ENCODE data around the gene CEP85. TPM values are rescaled to one million over a fixed set of nuclear protein-coding genes. Genes with fewer than 3 reads are reported as not detected.

The CEP85 gene
- total RNA-seq, 2 experiments from 2014 or later: 42.0 to 56.3 TPM

- Mint-ChIP-seq H3K4me3 (no peak overlapping the region), H3K4me1 (peaks cover 53% of the 10 kb centered on the region), H3K9me3 (ENCODE audit: low read depth) (no peaks in the 10 kb centered on the region), H3K27me3 (no peaks in the 10 kb centered on the region), H3K27ac (peak overlapping the region; percentile 62), H3K36me3 (peaks cover 54% of the 10 kb centered on the region)
- ATAC-seq: no peak
- CTCF ChIA-PET: interaction anchor here (0.7 to 21.9 kb wide), 30 partner anchors 10 to 197 kb away, joined by 3 to 1010 read pairs (median 5); partner anchors contain the start of genes C1orf232, CD52, CEP85 and DHDDS
- no peak for DNase-seq
Observed at GRCh38 chr1:26274801-26275425, 40.9 kb downstream of the CEP85 start.

- H3K27me3 Mint-ChIP-seq: no peaks in the 10 kb centered on the region
- H3K9me3 Mint-ChIP-seq (ENCODE audit: low read depth): no peaks in the 10 kb centered on the region
- peak overlapping the region; percentile 39 for H3K4me3 Mint-ChIP-seq
- CTCF ChIA-PET: interaction anchor here (0.7 to 21.9 kb wide), 36 partner anchors 11 to 196 kb away, joined by 3 to 1010 read pairs (median 5); partner anchors contain the start of genes C1orf232, CD52, CEP85 and DHDDS
- peaks cover 53% of the 10 kb centered on the region for H3K4me1 Mint-ChIP-seq
- peak; percentile 66 for ATAC-seq
- H3K27ac Mint-ChIP-seq: peak overlapping the region; percentile 94
- DNase-seq: peak; percentile 84
- peaks cover 52% of the 10 kb centered on the region for H3K36me3 Mint-ChIP-seq
Observed at GRCh38 chr1:26275580-26276431, 41.8 kb downstream of the CEP85 start.

- no peak for ATAC-seq
- H3K4me3 Mint-ChIP-seq: peak overlapping the region; percentile 39
- H3K9me3 Mint-ChIP-seq (ENCODE audit: low read depth): no peaks in the 10 kb centered on the region
- H3K27ac Mint-ChIP-seq: peak overlapping the region; percentile 94
- peaks cover 54% of the 10 kb centered on the region for H3K36me3 Mint-ChIP-seq
- CTCF ChIA-PET: interaction anchor here (0.7 to 21.9 kb wide), 29 partner anchors 11 to 156 kb away, joined by 3 to 1010 read pairs (median 5); partner anchors contain the start of genes C1orf232, CD52, CEP85 and DHDDS
- H3K4me1 Mint-ChIP-seq: peaks cover 58% of the 10 kb centered on the region
- no peaks in the 10 kb centered on the region for H3K27me3 Mint-ChIP-seq
- DNase-seq: no peak
Observed at GRCh38 chr1:26276432-26276838, 42.4 kb downstream of the CEP85 start.

- ATAC-seq: no peak
- H3K27me3 Mint-ChIP-seq: no peaks in the 10 kb centered on the region
- DNase-seq: no peak
- H3K4me3 Mint-ChIP-seq: no peak overlapping the region
- peak overlapping the region; percentile 94 for H3K27ac Mint-ChIP-seq
- CTCF ChIA-PET: interaction anchor here (0.8 to 21.9 kb wide), 16 partner anchors 10 to 139 kb away, joined by 3 to 1010 read pairs (median 8); partner anchors contain the start of genes CD52, CEP85, UBXN11 and ZNF593
- H3K4me1 Mint-ChIP-seq: peaks cover 67% of the 10 kb centered on the region
- peaks cover 56% of the 10 kb centered on the region for H3K36me3 Mint-ChIP-seq
- no peaks in the 10 kb centered on the region for H3K9me3 Mint-ChIP-seq (ENCODE audit: low read depth)
Observed at GRCh38 chr1:26277261-26277661, 43.3 kb downstream of the CEP85 start.

GRCh38 chr1:26277719-26278118 lies 43.7 kb downstream of the CEP85 start:
- peaks cover 59% of the 10 kb centered on the region for H3K36me3 Mint-ChIP-seq
- no peaks in the 10 kb centered on the region for H3K9me3 Mint-ChIP-seq (ENCODE audit: low read depth)
- H3K27ac Mint-ChIP-seq: peak overlapping the region; percentile 86
- CTCF ChIA-PET: interaction anchor here (0.8 to 21.9 kb wide), 13 partner anchors 10 to 139 kb away, joined by 3 to 1010 read pairs (median 8); partner anchors contain the start of genes CD52, CEP85, UBXN11 and ZNF593
- ATAC-seq (no peak), DNase-seq (no peak)
- H3K4me1 Mint-ChIP-seq: peaks cover 71% of the 10 kb centered on the region
- no peak overlapping the region for H3K4me3 Mint-ChIP-seq
- no peaks in the 10 kb centered on the region for H3K27me3 Mint-ChIP-seq

- DNase-seq (no peak), ATAC-seq (no peak)
- H3K4me1 Mint-ChIP-seq: peaks cover 77% of the 10 kb centered on the region
- no peak overlapping the region for H3K4me3 Mint-ChIP-seq
- H3K27ac Mint-ChIP-seq: peak overlapping the region; percentile 86
- CTCF ChIA-PET: interaction anchor here (1.1 to 21.9 kb wide), 8 partner anchors 9 to 138 kb away, joined by 3 to 1010 read pairs (median 24); partner anchors contain the start of genes CD52, CEP85, UBXN11 and ZNF593
- no peaks in the 10 kb centered on the region for H3K9me3 Mint-ChIP-seq (ENCODE audit: low read depth)
- peaks cover 60% of the 10 kb centered on the region for H3K36me3 Mint-ChIP-seq
- H3K27me3 Mint-ChIP-seq: no peaks in the 10 kb centered on the region
Observed at GRCh38 chr1:26278303-26278702, 44.3 kb downstream of the CEP85 start.

GRCh38 chr1:26278724-26279455 lies 44.9 kb downstream of the CEP85 start:
- H3K4me1 Mint-ChIP-seq: peaks cover 83% of the 10 kb centered on the region
- ATAC-seq (no peak), DNase-seq (peak; percentile 62)
- peak overlapping the region; percentile 86 for H3K27ac Mint-ChIP-seq
- H3K9me3 Mint-ChIP-seq (ENCODE audit: low read depth): no peaks in the 10 kb centered on the region
- H3K27me3 Mint-ChIP-seq: no peaks in the 10 kb centered on the region
- CTCF ChIA-PET: interaction anchor here (0.9 to 21.9 kb wide), 11 partner anchors 9 to 138 kb away, joined by 3 to 1010 read pairs (median 4); partner anchors contain the start of genes C1orf232, CD52, CEP85 and UBXN11
- peak overlapping the region; percentile 89 for H3K4me3 Mint-ChIP-seq
- peaks cover 64% of the 10 kb centered on the region for H3K36me3 Mint-ChIP-seq

- ATAC-seq (peak; percentile 66), DNase-seq (peak; percentile 90)
- no peaks in the 10 kb centered on the region for H3K27me3 Mint-ChIP-seq
- peaks cover 84% of the 10 kb centered on the region for H3K4me1 Mint-ChIP-seq
- H3K36me3 Mint-ChIP-seq: peaks cover 67% of the 10 kb centered on the region
- CTCF ChIA-PET: interaction anchor here (0.6 to 21.9 kb wide), 13 partner anchors 9 to 137 kb away, joined by 3 to 1010 read pairs (median 6); partner anchors contain the start of genes C1orf232, CD52, CEP85 and UBXN11
- peak within 1 kb of the TSS; percentile 89 for H3K4me3 Mint-ChIP-seq
- H3K9me3 Mint-ChIP-seq (ENCODE audit: low read depth): no peaks in the 10 kb centered on the region
- peak within 1 kb of the TSS; percentile 99 for H3K27ac Mint-ChIP-seq
Observed at GRCh38 chr1:26279456-26280332, 45.7 kb downstream of the CEP85 start, which contains the start of gene SH3BGRL3. Gene SH3BGRL3 (plus strand): TSS chr1:26280086. CDS start chr1:26280156, 70 bp downstream.

- Mint-ChIP-seq H3K4me1 (peaks cover 86% of the 10 kb centered on the region), H3K36me3 (peaks cover 68% of the 10 kb centered on the region), H3K27ac (peak overlapping the region; percentile 99), H3K27me3 (no peaks in the 10 kb centered on the region), H3K4me3 (peak overlapping the region; percentile 89), H3K9me3 (ENCODE audit: low read depth) (no peaks in the 10 kb centered on the region)
- ATAC-seq (no peak), DNase-seq (peak; percentile 67)
- CTCF ChIA-PET: interaction anchor here (0.6 to 21.9 kb wide), 9 partner anchors 29 to 111 kb away, joined by 3 to 1010 read pairs (median 6); partner anchors contain the start of genes CD52, CEP85 and UBXN11
Observed at GRCh38 chr1:26280333-26281042, 46.5 kb downstream of the CEP85 start.

GRCh38 chr1:26281091-26281958 lies 47.3 kb downstream of the CEP85 start:
- peak overlapping the region; percentile 99 for H3K27ac Mint-ChIP-seq
- H3K9me3 Mint-ChIP-seq (ENCODE audit: low read depth): no peaks in the 10 kb centered on the region
- ATAC-seq (no peak), DNase-seq (peak; percentile 48)
- no peaks in the 10 kb centered on the region for H3K27me3 Mint-ChIP-seq
- CTCF ChIA-PET: interaction anchor here (0.6 to 21.9 kb wide), 7 partner anchors 9 to 136 kb away, joined by 3 to 1010 read pairs (median 5); partner anchors contain the start of genes CD52, CEP85 and UBXN11
- H3K36me3 Mint-ChIP-seq: peaks cover 66% of the 10 kb centered on the region
- H3K4me3 Mint-ChIP-seq: peak overlapping the region; percentile 89
- peaks cover 86% of the 10 kb centered on the region for H3K4me1 Mint-ChIP-seq

All from activated CD8-positive, alpha-beta memory T cell treated with anti-CD3 and anti-CD28 coated beads, Interleukin-2, amount 10 ng/mL, durations not matched to agents 7 days and 5 days (primary cell).